HG03432 (cell line): ENCODE data around the gene TSC22D3.
"Not testable (repeated sequence)": the region's sequence is repeated elsewhere in the genome, so short reads cannot be mapped to it uniquely, and the experiment has no call there.

Experiments used
- ATAC-seq: cut with Tn5 transposase; IDR thresholded peaks from one replicate; pipeline ENCODE4 v1.9.1; 2021; ENCODE audit warnings: mild to moderate bottlenecking, moderate library complexity; ENCODE audit not compliant: unreplicated experiment

TSC22D3 gene

DNA sequence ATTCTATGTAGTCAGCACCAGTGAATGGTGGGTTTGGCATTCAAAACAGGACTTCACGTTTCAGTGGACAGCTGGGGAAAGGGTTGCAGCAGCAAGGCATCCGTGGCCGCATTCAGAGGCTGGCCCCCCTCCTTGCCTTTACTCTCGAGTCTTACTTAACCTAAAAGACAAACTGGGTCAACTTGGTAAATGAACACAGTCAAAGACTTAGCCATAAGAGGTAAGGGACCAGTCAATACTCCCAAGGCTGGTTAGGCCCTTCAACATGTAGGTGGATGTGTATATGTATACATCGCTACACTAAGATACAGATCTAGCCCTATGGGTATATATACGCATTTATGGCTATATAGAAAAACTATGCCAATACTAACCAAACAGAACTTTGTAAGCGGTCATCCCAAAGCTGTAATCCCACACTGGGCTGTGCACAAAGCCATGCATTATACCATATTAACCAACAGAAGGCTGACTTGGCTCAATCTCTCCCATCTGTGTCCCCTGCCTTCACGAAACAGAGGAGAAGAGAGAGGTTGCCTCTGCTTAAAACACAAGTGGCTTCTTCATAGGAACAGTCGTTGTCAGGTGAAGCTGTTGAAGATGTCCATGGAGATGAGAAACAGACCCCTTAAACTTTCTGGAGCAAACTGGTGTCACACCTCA lies 61.9 kb downstream of the TSC22D3 start:
- ATAC-seq: no peak

DNA sequence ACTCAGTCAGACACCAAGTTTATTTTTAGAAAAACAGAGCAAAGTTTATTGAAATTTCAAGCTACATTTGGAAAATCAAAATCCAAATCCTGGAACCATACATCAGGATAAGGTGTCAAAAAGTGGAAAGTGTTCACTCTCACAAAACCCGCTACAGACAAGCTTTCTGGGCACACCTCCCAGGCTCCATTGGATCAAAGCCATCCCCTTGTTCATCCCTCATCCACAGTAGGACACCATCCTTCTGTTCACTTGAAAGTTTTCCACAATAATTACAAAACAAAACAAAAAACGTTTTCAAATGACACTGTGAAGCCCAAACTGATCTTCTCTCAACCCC lies 62.4 kb downstream of the TSC22D3 start:
- ATAC-seq: no peak

DNA sequence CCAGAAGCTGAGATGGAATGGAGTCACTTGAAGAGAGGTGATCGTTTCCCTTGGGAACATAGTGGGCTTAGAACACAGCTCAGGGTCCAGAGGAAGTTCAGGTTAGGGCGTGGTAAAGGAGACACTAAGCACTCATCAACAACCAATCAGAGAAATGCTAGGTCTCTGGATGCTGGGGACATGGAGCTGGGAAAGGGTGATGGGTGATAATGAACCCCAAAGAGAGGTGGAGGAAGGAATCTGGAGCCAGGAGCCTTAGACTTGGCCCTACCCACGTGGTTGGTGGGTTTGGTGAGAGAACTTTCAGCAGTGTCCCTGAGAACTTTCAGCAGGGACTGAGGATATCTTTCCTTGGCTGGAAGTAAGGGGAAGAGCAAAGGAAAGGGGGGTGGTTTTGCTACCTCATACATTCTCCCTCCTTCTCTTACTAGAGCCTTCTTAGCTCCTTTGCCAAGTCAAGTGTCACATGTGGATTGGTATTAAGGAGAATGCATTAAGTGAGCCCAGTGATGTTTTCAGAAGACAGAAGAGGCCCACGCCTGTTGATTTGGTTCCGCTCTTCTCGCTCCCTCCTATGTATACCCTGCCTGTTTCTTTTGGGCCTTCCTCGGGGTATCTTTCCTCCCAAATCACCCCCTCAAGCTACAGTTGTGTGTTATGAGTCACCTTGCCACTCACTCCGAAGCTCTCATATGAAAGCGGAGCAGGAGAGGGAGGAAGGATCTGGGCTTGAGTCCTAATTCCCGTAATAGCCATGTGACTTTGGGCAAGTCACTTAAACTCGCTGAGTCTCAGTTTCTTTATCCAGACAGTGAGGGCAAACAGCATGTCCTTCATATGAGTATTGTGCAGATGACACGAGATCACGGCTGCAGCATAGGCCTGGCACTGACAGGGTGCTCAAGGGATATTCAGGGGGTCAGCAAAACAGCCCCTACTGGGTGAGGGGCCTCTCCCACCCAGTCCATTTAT lies 63.1 kb downstream of the TSC22D3 start:
- no peak for ATAC-seq

DNA sequence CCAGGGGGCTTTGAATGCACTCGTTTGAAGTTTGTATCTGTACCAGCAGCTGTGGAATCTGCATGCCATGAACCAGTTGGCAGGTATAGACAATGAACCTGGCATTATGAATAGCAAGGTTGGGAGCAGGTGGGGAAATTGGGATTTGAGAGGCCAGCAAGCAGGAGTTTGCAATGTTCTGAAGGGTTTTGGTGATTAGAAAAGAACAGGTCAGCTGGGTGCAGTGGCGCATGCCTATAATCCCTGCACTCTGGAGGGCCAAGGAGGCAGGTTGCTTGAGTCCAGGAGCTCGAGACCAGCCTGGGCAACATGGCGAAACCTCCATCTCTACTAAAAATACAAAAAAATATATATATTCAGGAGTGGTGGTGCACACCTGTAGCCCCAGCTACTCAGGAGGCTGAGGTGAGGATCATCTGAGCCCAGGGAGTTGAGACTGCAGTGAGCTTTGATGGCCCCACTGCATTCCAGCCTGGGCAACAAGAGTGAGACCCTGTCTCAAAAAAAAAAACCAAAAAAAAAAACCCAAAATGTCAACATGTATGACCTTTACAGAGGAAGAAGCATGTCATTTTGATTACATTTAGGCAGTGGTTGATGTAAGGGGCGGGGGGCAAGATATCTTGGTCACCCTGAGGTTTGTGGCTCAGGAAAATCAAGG lies 63.9 kb downstream of the TSC22D3 start:
- ATAC-seq: no peak

DNA sequence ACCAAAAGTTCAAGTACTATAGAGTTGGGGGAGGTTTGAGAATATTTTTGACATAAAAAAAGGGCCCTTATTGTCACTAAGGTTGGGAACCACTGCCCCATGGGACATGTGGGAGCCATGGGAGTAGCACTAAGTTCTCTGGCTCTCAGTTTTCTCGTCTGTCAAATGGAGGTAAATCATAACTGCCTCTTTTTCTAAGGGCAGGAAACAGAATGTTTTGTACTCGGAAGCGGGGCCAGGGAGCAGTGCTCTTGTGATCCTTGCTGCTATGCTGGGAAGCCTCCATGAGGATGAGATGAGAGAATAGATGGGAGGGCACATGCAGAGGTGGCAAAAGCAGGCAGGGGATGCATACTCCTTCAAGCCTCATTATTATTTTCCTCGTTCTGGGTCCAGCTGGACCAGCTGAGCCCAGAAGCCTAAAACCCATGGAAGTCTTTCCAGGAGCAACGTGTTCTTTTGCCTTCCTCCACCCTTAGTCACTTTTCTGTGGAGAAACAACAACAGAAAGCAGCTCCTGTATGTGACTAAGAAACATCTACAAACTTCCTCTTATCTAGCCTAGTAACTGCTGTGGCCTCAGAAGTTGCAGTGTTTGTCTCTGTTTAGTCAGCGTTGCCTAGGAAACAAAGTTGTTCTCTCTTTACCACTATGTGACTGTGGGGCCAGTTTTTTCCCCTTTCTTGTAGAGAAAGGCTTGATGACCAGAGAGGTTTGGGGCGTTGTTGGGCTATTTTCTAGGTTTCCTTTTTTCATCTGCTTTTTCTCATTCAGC lies 64.8 kb downstream of the TSC22D3 start:
- ATAC-seq: peak; percentile 92

- peak; percentile 22 for ATAC-seq
These were observed 66.3 kb downstream of the TSC22D3 start for GRCh38 chrX:107709266-107709806.

GRCh38 chrX:107708762-107709161 lies 66.8 kb downstream of the TSC22D3 start:
- ATAC-seq: no peak

DNA sequence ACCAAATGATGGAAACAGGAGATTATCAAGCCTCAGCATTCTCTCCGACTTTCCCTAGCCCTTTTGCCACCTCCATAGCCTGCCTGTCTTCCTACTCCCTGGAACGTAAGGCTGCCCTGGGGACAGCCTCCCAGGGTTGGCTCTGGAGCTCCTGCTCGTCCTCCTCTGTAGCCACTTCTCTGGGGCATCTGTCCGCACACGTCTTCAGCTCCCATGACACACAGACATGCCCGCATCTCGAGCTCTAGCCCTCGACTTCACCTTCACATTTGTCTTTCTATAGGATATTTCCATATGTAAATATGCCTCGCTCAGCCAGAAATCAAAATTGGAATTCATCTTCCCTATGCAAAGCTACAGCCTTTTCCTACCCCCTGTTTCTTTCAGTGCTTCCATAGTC lies 67.7 kb downstream of the TSC22D3 start:
- no peak for ATAC-seq

DNA sequence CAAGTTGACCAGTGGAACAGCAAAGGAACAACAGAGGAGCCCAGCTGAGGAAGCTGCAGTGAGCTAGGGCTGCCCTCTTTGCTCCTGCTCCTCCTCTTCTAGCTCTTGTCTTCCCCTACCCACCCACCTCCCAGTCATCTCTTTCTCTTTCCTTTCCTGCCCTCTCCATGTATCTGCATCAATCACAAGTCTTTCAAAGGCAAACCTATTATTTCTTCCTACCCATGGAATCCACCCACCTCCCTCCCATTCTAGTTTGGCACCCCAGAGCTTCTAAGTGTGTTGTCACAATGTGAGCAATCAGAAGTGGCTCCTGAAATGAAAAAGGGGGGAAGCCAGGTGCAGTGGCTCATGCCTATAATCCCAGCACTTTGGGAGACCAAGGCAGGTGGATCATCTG lies 69.3 kb downstream of the TSC22D3 start:
- ATAC-seq: no peak

GRCh38 chrX:107704587-107704986 lies 71.0 kb downstream of the TSC22D3 start:
- no peak for ATAC-seq

GRCh38 chrX:107704181-107704580 lies 71.4 kb downstream of the TSC22D3 start:
- no peak for ATAC-seq

DNA sequence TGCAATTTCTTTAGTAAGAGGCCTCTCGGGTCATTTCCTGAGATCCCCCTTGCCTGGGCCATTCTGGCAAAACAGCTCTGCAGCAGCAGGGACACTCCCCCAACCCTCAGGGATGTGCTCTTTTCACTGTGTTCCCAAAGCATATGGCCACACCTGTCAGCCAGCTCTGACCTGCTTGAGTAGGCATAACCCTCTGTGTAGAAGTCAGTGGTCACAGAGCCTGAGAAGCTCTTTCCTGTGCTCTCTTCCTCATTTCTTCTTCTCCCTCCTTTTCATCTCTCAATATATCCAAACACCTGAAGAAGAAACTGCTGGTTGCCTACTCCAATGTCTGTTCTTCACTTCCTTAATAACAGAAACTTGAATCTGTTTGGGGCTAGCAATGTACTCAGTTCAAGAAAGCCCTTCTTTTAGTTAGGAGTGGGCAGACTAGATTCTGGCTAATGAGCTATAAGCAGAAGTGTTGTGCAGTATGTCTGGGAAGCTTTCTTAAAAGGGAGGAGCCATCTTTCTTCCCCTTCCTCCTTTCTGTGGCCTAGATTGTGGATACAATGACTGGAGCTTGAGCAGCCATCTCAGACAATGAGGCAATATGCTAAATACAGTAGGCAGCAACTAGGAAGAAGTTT lies 74.0 kb downstream of the TSC22D3 start:
- peak; percentile 90 for ATAC-seq

GRCh38 chrX:107700790-107701189 lies 74.8 kb downstream of the TSC22D3 start:
- ATAC-seq: no peak

GRCh38 chrX:107700317-107700774 lies 75.2 kb downstream of the TSC22D3 start:
- no peak for ATAC-seq

DNA sequence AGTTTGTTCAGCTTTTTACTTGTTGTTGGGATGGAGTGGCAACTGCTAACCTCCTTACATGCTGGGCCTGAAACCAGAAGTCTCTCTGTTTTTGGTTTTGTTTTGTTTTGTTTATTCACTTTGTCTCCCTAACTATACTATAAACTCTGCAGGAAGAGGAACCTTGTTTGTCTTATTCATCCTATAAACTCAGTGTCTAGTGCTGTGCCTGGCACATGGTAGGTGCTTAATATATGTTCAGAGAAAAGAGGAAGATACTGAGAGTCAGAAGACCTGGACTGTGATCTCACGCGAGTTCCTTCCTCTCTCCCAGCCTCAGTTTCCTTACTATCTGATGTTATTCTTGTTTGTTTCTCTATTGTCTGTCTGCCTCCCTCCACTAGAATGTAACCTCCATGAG lies 76.0 kb downstream of the TSC22D3 start:
- no peak for ATAC-seq

DNA sequence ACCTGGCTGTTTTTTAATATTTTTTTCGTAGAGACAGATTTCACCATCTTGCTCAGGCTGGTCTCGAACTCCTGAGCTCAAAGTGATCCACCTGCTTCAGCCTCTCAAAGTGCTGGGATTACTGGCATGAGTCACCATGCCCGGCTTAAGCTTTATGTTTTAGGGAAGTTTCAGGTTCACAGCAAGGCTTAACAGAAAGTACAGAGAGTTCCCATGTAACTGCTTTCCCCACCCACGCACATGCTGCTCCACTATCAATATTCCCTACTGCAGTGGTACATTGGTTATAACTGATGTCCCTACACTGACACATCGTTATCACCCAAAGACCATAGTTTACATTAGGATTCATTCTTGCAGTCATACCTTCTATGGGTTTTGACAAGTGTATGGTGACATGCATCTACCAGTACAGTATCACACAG lies 84.6 kb downstream of the TSC22D3 start:
- ATAC-seq: no peak

DNA sequence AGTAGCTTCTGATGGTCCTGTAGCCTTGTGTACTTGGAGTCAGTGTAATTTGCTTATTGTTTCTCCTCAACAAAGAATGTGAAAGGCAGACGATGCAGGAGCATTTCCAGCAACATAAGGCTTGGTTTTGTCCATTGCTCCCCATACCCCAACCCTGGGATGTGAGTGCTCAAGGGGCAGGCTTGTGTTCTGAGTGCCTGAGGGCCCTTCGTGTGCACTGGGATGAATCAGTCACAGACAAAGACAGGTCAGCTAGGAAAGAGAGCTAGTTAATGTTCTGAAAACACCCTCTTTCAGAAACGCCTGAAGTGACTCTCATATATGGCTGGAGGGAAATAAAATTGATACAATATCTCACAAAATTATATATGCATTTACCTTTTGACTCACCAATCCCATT lies 88.1 kb downstream of the TSC22D3 start:
- no peak for ATAC-seq

GRCh38 chrX:107686792-107687191 lies 88.8 kb downstream of the TSC22D3 start:
- ATAC-seq: no peak

DNA sequence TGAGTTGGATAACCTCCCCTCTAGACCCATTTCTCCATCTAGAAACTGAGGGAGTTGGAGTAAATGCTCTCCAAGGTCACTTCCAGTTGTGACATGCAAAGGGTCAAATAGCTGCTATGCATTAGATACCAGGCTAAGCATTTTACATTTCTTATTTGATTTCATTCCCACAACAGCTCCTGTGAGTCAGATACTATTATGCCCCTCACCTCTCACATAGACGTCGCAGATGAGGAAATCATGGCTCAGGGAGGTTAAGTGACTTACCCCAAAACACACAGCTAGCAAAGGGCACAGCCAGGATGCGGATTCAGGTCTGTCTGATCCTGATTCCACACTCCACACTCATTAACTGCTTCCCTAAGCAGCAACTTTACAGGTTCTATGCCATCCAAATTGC lies 89.6 kb downstream of the TSC22D3 start:
- ATAC-seq: no peak

- ATAC-seq: not testable (repeated sequence)
These were observed 90.0 kb downstream of the TSC22D3 start for GRCh38 chrX:107685586-107685985.
